ENCODE measurements around the gene SPRED1. TPM values are rescaled to one million over a fixed set of nuclear protein-coding genes. Genes with fewer than 3 reads are reported as not detected.

Gene SPRED1
- total RNA-seq, 4 donors from 2014 or later, result 6.1 to 135 (median 26.6) TPM

DNA sequence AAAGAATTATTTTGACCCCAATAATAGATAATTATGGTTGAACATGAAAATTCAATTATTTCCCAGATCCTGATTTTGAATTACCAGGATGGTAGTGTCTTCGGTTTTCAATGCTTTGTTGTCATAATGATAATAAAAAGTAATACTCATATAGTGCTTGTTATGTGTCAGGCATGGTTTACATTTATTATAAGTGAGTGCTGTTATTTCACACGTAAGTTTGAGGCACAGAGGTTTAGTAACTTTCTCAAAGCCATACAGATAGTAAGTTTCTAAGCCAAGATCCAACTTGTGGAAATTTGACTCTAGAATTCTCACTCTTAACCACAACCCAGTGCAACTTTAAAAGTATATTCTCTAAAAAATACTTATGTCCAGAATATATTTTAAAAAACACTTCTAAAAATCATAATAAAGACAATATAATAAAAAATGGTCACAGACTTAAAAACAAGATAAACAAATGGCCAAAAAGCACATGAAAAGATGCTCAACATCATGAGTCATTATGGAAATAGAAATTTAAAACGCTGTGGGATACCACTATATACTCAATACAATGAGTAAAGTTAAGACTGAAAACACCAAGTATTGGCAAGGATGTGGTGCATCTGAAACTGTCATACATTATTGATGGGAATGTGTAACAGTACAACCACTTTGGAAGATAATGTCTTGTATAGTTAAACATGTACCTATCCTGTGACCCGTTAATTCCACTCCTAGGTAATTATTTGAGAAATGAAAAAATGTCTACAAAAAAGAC lies 45.2 kb downstream of the SPRED1 start:
- intact Hi-C loops (cut with DNase I; ENCODE audit: low total_unique reads), result no loop called here
- no peak for DNase-seq
- H3K4me1 ChIP-seq, result no peaks in the 10 kb centered on the region
- TF ChIP-seq, protein P1, sequence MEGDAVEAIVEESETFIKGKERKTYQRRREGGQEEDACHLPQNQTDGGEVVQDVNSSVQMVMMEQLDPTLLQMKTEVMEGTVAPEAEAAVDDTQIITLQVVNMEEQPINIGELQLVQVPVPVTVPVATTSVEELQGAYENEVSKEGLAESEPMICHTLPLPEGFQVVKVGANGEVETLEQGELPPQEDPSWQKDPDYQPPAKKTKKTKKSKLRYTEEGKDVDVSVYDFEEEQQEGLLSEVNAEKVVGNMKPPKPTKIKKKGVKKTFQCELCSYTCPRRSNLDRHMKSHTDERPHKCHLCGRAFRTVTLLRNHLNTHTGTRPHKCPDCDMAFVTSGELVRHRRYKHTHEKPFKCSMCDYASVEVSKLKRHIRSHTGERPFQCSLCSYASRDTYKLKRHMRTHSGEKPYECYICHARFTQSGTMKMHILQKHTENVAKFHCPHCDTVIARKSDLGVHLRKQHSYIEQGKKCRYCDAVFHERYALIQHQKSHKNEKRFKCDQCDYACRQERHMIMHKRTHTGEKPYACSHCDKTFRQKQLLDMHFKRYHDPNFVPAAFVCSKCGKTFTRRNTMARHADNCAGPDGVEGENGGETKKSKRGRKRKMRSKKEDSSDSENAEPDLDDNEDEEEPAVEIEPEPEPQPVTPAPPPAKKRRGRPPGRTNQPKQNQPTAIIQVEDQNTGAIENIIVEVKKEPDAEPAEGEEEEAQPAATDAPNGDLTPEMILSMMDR (IDR thresholded peaks at IDR 0.05), result no peak
- TF ChIP-seq POLR2A (IDR thresholded peaks at IDR 0.05), result no peak
- H3K36me3 ChIP-seq, result no peaks in the 10 kb centered on the region
- H3K9me3 ChIP-seq, result no peaks in the 10 kb centered on the region
- H3K27ac ChIP-seq, result no peak overlapping the region
- no peaks in the 10 kb centered on the region for H3K27me3 ChIP-seq
- H3K4me3 ChIP-seq, result no peak overlapping the region

DNA sequence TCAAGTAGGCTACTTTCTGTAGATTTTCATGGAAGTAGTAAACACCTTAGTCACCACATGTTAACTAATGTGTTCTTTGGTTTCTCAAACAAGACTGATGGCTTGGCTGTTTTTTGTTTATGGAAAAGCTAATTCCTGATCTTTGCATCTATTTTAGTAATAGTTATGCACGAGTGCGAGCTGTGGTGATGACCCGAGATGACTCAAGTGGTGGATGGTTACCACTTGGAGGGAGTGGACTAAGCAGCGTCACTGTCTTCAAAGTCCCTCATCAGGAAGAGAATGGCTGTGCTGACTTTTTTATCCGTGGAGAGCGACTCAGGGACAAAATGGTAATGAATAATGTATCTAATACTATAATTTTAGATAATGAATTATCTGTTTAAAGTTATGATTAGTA lies 46.6 kb downstream of the SPRED1 start:
- no peak for DNase-seq
- no peaks in the 10 kb centered on the region for H3K27me3 ChIP-seq
- no peaks in the 10 kb centered on the region for H3K9me3 ChIP-seq
- intact Hi-C loops (cut with DNase I; ENCODE audit: low total_unique reads), result no loop called here
- TF ChIP-seq, protein P1 (IDR thresholded peaks at IDR 0.05), result no peak
- TF ChIP-seq POLR2A (IDR thresholded peaks at IDR 0.05), result no peak
- H3K4me3 ChIP-seq, result no peak overlapping the region
- no peak overlapping the region for H3K27ac ChIP-seq
- no peaks in the 10 kb centered on the region for H3K36me3 ChIP-seq
- H3K4me1 ChIP-seq, result no peaks in the 10 kb centered on the region

DNA sequence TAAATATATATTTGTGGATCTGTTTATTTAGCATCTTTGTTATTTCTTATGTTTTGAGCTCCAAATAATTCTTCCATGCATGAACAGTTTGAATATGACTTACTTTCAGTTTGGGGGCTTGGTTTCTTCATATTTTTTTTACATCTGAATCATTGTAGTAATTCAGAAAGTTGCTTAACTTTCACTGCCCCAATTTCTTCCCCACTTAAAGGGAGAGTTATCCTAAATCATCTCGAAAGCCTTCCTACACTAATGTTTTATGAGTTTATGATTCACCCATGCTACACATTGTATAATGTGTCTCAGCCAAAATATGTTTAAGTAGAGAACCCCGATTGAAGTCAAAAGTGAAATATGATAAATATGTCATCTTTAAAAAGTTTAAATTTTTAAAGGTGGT lies 47.8 kb downstream of the SPRED1 start:
- no peaks in the 10 kb centered on the region for H3K9me3 ChIP-seq
- intact Hi-C loops (cut with DNase I; ENCODE audit: low total_unique reads), result no loop called here
- no peak for DNase-seq
- H3K27me3 ChIP-seq, result no peaks in the 10 kb centered on the region
- H3K36me3 ChIP-seq, result no peaks in the 10 kb centered on the region
- no peak overlapping the region for H3K4me3 ChIP-seq
- no peak overlapping the region for H3K27ac ChIP-seq
- no peak for TF ChIP-seq POLR2A (IDR thresholded peaks at IDR 0.05)
- TF ChIP-seq, protein P1 (IDR thresholded peaks at IDR 0.05), result no peak
- H3K4me1 ChIP-seq, result no peaks in the 10 kb centered on the region

DNA sequence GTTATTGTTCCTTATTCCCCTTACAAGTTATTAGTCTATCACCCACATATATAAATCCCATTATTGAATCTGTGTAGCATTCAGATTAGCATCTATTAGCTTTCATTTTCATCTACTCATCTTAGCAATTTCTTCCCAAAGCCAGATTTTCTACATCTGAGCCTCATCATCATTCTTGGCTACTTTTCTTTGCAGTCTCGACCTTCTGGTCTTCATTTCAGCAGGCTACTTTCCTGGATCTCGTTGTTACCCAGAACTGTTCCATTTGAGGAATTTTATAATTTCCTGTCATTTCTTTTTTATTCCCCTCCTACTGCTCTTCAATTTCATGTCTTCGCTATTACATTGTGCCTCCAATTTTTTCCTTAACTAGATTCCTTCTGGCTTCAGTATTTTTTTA lies 51.8 kb downstream of the SPRED1 start:
- no peaks in the 10 kb centered on the region for H3K36me3 ChIP-seq
- intact Hi-C loops (cut with DNase I; ENCODE audit: low total_unique reads), result no loop called here
- no peaks in the 10 kb centered on the region for H3K27me3 ChIP-seq
- H3K4me1 ChIP-seq, result no peaks in the 10 kb centered on the region
- H3K9me3 ChIP-seq, result no peaks in the 10 kb centered on the region
- H3K27ac ChIP-seq, result no peak overlapping the region
- no peak overlapping the region for H3K4me3 ChIP-seq
- no peak for DNase-seq
- TF ChIP-seq POLR2A (IDR thresholded peaks at IDR 0.05), result no peak
- TF ChIP-seq, protein P1 (IDR thresholded peaks at IDR 0.05), result no peak

DNA sequence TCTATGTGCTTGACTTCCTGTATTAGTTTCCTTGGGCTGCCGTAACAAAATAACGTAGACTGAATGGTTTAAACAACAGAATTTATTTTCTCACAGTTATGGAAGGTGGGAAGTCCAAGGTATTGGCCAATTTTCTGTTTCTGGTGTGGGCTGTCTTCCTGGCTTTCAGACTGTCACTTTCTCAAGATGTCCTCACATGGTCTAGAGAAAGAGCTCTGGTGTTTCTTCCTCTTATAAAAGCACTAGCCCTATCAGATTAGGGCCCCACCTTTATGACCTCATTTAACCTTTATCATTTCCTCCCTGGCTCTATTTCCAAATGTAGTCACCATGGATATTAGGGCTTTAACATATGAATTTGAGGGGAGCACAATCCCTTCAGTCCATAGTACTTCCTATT lies 54.6 kb downstream of the SPRED1 start:
- TF ChIP-seq, protein P1 (IDR thresholded peaks at IDR 0.05), result no peak
- no peak for TF ChIP-seq POLR2A (IDR thresholded peaks at IDR 0.05)
- no peaks in the 10 kb centered on the region for H3K4me1 ChIP-seq
- no peaks in the 10 kb centered on the region for H3K36me3 ChIP-seq
- no peak overlapping the region for H3K27ac ChIP-seq
- intact Hi-C loops (cut with DNase I; ENCODE audit: low total_unique reads), result no loop called here
- DNase-seq, result no peak
- no peaks in the 10 kb centered on the region for H3K9me3 ChIP-seq
- H3K27me3 ChIP-seq, result no peaks in the 10 kb centered on the region
- no peak overlapping the region for H3K4me3 ChIP-seq
